Vagina (tissue), 2 donors: ENCODE data around the gene RHEB. TPM values are rescaled to one million over a fixed set of nuclear protein-coding genes. Genes with fewer than 3 reads are reported as not detected.
"Not testable (repeated sequence)": the region's sequence is repeated elsewhere in the genome, so short reads cannot be mapped to it uniquely, and the experiment has no call there.

ENCODE experiments used
- DNase-seq, 2 donors: peaks; one replicate each; pipeline ENCODE4 v3.0.0-alpha.2; 2017; ENCODE audit errors: extremely low spot score in 2 of 2
- H3K27ac ChIP-seq: fragments of 200-600 bp; sonication (generic); one replicate; pipeline ENCODE4 v1.5.1; 2019
- H3K27me3 ChIP-seq: fragments of 200-600 bp; sonication (generic); one replicate; pipeline ENCODE4 v1.5.1; 2019
- H3K36me3 ChIP-seq, 2 donors: fragments of 200-600 bp; sonication (generic); one replicate each; pipeline ENCODE4 v1.5.1; 2017 to 2019
- H3K4me1 ChIP-seq: fragments of 200-600 bp; sonication (generic); one replicate; pipeline ENCODE4 v1.5.1; 2019
- H3K4me3 ChIP-seq, 2 donors: fragments of 200-600 bp; sonication (generic); 1 replicate in 1 of 2; 2 replicates in 1 of 2; pipeline ENCODE4 v1.5.1; 2016 to 2019
- H3K9me3 ChIP-seq: fragments of 200-600 bp; sonication (generic); one replicate; pipeline ENCODE4 v1.5.1; 2019
- POLR2A ChIP-seq, 2 donors: fragments of 450-650 bp; IDR thresholded peaks; one replicate each; pipeline ENCODE4 v1.6.1; 2017; ENCODE audit warnings: antibody characterized with exemption in 2 of 2, mild to moderate bottlenecking in 2 of 2, moderate library complexity in 2 of 2
- POLR2AphosphoS5 ChIP-seq, 2 donors: sonication (generic); formaldehyde crosslinking; IDR thresholded peaks; one replicate each; pipeline ENCODE4 v1.9.0; 2017; ENCODE audit warnings: antibody characterized with exemption in 2 of 2, mild to moderate bottlenecking in 2 of 2, low read depth in 1 of 2; ENCODE audit not compliant: insufficient read depth in 1 of 2
- intact Hi-C: fragments of 100-400 bp; cut with DNase I; formaldehyde crosslinking; loops from one replicate; pipeline ENCODE4 v1.15.1; 2023
- total RNA-seq: library from RNA; depleted of rRNA; stranded (reverse); fragments of >200 nt; gene quantifications from one replicate; pipeline ENCODE4 v1.2.3, GENCODE V29; 2016
- TF ChIP-seq, protein P1 (sequence below), 3 experiments: fragments of 450-650 bp in 2 of 3; fragments of 200-600 bp in 1 of 3; sonication (generic) in 1 of 3; IDR thresholded peaks; one replicate each; pipeline ENCODE4 v1.5.1; 2017 to 2019; ENCODE audit warnings: antibody characterized with exemption in 3 of 3, mild to moderate bottlenecking in 2 of 3, moderate library complexity in 2 of 3

The RHEB gene
- total RNA-seq, 1 donor from 2014 or later, result 74.2 TPM

DNA sequence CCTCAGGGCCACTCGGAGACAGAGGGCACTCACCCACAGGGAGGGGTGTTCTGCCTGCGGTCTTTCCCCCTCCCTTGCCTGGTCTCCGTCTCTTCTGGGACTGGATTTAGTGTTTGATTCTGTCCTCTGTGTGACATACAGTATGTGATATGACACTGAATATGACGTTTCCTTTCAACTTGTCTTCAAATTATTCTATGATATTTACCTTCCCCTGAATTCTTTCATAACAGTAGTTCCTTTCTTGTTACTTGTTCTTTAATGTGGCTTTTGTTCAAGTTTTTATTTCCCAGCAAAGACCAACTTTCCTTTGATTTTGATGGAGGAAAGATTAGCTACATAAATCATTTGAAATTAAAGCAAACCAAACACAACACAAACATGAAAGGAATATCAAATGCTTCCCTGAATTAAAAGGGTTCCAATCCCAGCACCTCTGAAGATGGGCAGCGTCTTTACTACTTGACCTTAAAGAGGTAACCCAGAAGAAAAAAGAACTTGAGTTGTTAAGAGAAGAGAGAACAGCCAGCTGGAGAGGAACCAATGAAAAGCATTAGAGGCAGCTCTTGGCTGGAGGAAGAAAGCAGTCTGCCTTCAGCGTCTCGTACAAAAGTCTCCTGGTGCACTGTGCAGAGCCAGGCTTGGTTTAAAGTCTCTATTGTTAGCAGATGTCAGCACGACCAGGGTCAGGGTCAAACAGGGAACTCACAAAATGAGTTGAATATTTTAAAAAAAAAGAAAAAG lies 18.3 kb upstream of the RHEB start:
- DNase-seq, result no peak
- intact Hi-C loops, result no loop called here
- Histone ChIP-seq H3K36me3 (no peaks in the 10 kb centered on the region), H3K27ac (peak overlapping the region; percentile 9), H3K4me3 (no peak overlapping the region), H3K4me1 (peaks cover 13% of the 10 kb centered on the region), H3K27me3 (no peaks in the 10 kb centered on the region), H3K9me3 (no peaks in the 10 kb centered on the region)
- peak in 1 of 2 donors; percentile 41 for TF ChIP-seq POLR2AphosphoS5 (IDR thresholded peaks at IDR 0.05; ENCODE audit: insufficient read depth in 1 of 2, low read depth in 1 of 2)
- TF ChIP-seq, protein P1, sequence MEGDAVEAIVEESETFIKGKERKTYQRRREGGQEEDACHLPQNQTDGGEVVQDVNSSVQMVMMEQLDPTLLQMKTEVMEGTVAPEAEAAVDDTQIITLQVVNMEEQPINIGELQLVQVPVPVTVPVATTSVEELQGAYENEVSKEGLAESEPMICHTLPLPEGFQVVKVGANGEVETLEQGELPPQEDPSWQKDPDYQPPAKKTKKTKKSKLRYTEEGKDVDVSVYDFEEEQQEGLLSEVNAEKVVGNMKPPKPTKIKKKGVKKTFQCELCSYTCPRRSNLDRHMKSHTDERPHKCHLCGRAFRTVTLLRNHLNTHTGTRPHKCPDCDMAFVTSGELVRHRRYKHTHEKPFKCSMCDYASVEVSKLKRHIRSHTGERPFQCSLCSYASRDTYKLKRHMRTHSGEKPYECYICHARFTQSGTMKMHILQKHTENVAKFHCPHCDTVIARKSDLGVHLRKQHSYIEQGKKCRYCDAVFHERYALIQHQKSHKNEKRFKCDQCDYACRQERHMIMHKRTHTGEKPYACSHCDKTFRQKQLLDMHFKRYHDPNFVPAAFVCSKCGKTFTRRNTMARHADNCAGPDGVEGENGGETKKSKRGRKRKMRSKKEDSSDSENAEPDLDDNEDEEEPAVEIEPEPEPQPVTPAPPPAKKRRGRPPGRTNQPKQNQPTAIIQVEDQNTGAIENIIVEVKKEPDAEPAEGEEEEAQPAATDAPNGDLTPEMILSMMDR (IDR thresholded peaks at IDR 0.05), result no peak

- DNase-seq, H3K9me3 ChIP-seq, intact Hi-C loops, H3K4me3 ChIP-seq, H3K36me3 ChIP-seq, H3K27ac ChIP-seq, H3K27me3 ChIP-seq: not testable (repeated sequence)
- peaks cover 13% of the 10 kb centered on the region for H3K4me1 ChIP-seq
These were observed 16.5 kb upstream of the RHEB start for GRCh38 chr7:151536178-151536577.

GRCh38 chr7:151529842-151530241 lies 10.1 kb upstream of the RHEB start:
- H3K4me1 ChIP-seq, result no peaks in the 10 kb centered on the region
- TF ChIP-seq POLR2A (IDR thresholded peaks at IDR 0.05) (no peak), POLR2AphosphoS5 (IDR thresholded peaks at IDR 0.05; ENCODE audit: insufficient read depth in 1 of 2, low read depth in 1 of 2) (no peak)
- TF ChIP-seq, protein P1 (IDR thresholded peaks at IDR 0.05), result no peak
- H3K36me3 ChIP-seq, result no peaks in the 10 kb centered on the region
- H3K9me3 ChIP-seq, result no peaks in the 10 kb centered on the region
- no peaks in the 10 kb centered on the region for H3K27me3 ChIP-seq
- intact Hi-C loops, result no loop called here
- H3K4me3 ChIP-seq, result no peak overlapping the region
- no peak overlapping the region for H3K27ac ChIP-seq
- DNase-seq, result no peak

DNA sequence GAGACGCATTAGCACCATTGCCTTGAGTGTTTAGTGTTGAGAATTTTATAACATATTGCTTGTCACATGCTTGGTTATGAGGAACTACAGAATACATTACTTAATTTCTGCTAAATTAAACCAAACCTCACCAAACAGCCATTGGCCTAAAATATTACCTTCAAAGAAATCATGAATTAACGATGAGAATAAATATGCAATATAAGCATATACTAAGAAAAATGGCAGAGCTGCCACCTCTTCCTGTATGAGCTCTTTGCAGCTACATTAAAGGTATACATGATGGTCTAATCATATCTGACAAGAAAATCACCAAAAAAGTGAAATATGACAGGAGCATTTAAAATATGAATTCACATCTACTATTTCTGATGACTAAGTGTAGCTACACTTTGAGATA lies 5.2 kb upstream of the RHEB start:
- intact Hi-C loops, result no loop called here

DNA sequence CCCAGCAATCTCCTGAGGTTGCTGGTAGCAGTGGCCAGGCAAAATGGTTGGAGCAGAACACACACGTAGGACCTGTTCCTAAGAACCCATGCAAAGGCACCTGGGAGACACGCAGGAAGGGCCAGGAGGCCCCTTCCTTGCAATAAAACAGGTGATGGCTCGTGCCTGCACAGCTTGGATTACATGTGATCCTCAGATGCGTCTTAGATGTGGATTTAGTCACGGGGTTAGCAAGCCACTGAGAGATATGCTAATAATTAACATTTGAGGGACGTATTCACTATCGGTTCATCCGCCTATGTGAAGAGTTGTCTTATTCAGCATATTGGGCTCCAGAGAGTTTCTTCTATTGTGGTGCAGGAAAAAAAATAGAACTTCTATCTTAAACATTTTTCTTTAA lies 4.6 kb upstream of the RHEB start:
- H3K36me3 ChIP-seq, result no peaks in the 10 kb centered on the region
- no peaks in the 10 kb centered on the region for H3K27me3 ChIP-seq
- peaks cover 8% of the 10 kb centered on the region for H3K4me1 ChIP-seq
- no peak overlapping the region for H3K27ac ChIP-seq
- TF ChIP-seq POLR2A (IDR thresholded peaks at IDR 0.05), result no peak
- TF ChIP-seq POLR2AphosphoS5 (IDR thresholded peaks at IDR 0.05; ENCODE audit: insufficient read depth in 1 of 2, low read depth in 1 of 2), result no peak
- TF ChIP-seq, protein P1 (IDR thresholded peaks at IDR 0.05), result no peak
- H3K9me3 ChIP-seq, result no peaks in the 10 kb centered on the region
- DNase-seq, result no peak
- intact Hi-C loops, result no loop called here
- H3K4me3 ChIP-seq, result no peak overlapping the region

More for the DNA sequence above, 5.2 kb upstream of the RHEB start:
- TF ChIP-seq, protein P1 (IDR thresholded peaks at IDR 0.05), result no peak
- TF ChIP-seq POLR2AphosphoS5 (IDR thresholded peaks at IDR 0.05; ENCODE audit: insufficient read depth in 1 of 2, low read depth in 1 of 2), result no peak
- TF ChIP-seq POLR2A (IDR thresholded peaks at IDR 0.05), result no peak
- H3K4me1 ChIP-seq, result peaks cover 8% of the 10 kb centered on the region
- H3K9me3 ChIP-seq, result no peaks in the 10 kb centered on the region
- no peaks in the 10 kb centered on the region for H3K27me3 ChIP-seq
- DNase-seq, result no peak
- H3K36me3 ChIP-seq, result no peaks in the 10 kb centered on the region
- H3K4me3 ChIP-seq, result no peak overlapping the region
- no peak overlapping the region for H3K27ac ChIP-seq
